K562 (cell line): ENCODE data around the gene IFRD1.

ENCODE experiments used
- CBFA2T3 ChIP-seq: fragments of 450-650 bp; IDR thresholded peaks from 2 replicates; pipeline ENCODE4 v1.6.1; 2017
- CREB1 ChIP-seq, 2 experiments: sonication (generic) in 1 of 2; formaldehyde crosslinking in 1 of 2; IDR thresholded peaks; 2 replicates each; pipeline versions ENCODE4 v1.6.1 to v1.8.0; 2012 to 2022; ENCODE audit warnings: inconsistent platforms in 1 of 2, mild to moderate bottlenecking in 1 of 2, missing genetic modification reagents in 1 of 2, moderate library complexity in 1 of 2
- HCFC1 ChIP-seq: IDR thresholded peaks from 2 replicates; pipeline ENCODE4 v1.6.1; 2012; ENCODE audit warnings: low read depth, low read length, improper control_type of control experiment
- SIN3A ChIP-seq, 2 experiments: fragments of 150-350 bp in 1 of 2; IDR thresholded peaks; 2 replicates each; pipeline ENCODE4 v1.6.1; 2011 to 2016; ENCODE audit warnings: borderline replicate concordance in 2 of 2, low read depth in 2 of 2, low read length in 2 of 2, mild to moderate bottlenecking in 2 of 2, moderate library complexity in 2 of 2; ENCODE audit not compliant: control insufficient read depth in 1 of 2
- THRAP3 ChIP-seq: fragments of 450-650 bp; IDR thresholded peaks from 2 replicates; pipeline ENCODE4 v1.6.1; 2016; ENCODE audit warnings: mild to moderate bottlenecking, inconsistent platforms, borderline replicate concordance

DNA sequence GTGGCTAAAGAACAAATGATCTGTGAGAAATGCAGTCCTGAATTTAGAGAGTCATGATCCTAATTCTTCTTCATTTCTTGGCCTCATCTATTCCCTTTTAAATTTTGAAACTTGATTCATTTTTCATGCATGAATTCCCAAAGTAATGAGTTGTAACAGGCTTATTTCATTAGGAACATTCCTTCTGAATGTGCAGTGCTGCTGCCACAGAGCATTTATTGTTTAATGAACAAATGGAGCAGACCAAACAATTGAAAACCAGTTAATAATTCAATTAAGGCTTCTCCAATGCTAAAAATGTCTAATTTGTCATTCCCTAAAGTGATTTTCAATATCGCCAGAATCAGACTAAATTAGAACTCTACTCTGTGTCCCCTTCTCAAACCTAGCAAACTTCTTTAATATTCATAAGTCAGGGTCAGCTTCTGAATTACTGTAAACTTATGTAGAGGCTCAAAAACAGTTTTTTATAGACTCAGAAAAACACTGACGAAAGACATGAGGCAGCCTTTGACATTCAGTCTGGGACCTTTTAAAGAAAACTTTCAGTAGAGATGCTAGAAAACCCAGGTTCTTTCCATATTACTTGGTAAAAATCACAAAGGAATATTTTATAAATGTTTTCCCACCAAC lies 45.0 kb downstream of the IFRD1 start:
- TF ChIP-seq THRAP3 (no peak), SIN3A (IDR thresholded peaks at IDR 0.05; ENCODE audit: borderline replicate concordance in 2 of 2, control insufficient read depth in 1 of 2, low read depth in 2 of 2, low read length in 2 of 2) (no peak), CBFA2T3 (no peak), CREB1 (IDR thresholded peaks at IDR 0.05) (no peak), CREB1 (CRISPR knock-in tag; IDR thresholded peaks at IDR 0.05) (no peak), HCFC1 (no peak)
